Loucy (cell line): ENCODE data around the gene RPTOR.

Experiments
- H2AFZ ChIP-seq: fragments of 200-600 bp; sonication (generic); 2 replicates; pipeline ENCODE4 v1.6.0; 2016; ENCODE audit warnings: antibody characterized with exemption, mild to moderate bottlenecking, low read length, moderate library complexity
- H3F3A ChIP-seq: fragments of 200-600 bp; 2 replicates; pipeline ENCODE4 v1.6.0; 2016; ENCODE audit warnings: antibody characterized with exemption, low read depth, mild to moderate bottlenecking
- H3K27me3 ChIP-seq: fragments of 200-600 bp; sonication (generic); 2 replicates; pipeline ENCODE4 v1.6.1; 2014; ENCODE audit warnings: low read length, mild to moderate bottlenecking; ENCODE audit not compliant: insufficient read depth, poor library complexity, severe bottlenecking
- H3K36me3 ChIP-seq: fragments of 200-600 bp; sonication (generic); 2 replicates; pipeline ENCODE4 v1.6.1; 2016; ENCODE audit warnings: low read length; ENCODE audit not compliant: insufficient read depth
- H3K4me1 ChIP-seq: fragments of 200-600 bp; sonication (generic); 2 replicates; pipeline ENCODE4 v1.5.1; 2014; ENCODE audit warnings: low read length, mild to moderate bottlenecking; ENCODE audit not compliant: insufficient read depth, poor library complexity, severe bottlenecking
- H3K4me2 ChIP-seq: fragments of 200-600 bp; sonication (generic); 2 replicates; pipeline ENCODE4 v1.6.0; 2014; ENCODE audit warnings: antibody characterized with exemption, low read length, low read depth, mild to moderate bottlenecking; ENCODE audit not compliant: poor library complexity, severe bottlenecking
- H3K4me3 ChIP-seq: fragments of 200-600 bp; sonication (generic); 2 replicates; pipeline ENCODE4 v1.5.1; 2014; ENCODE audit warnings: low read length, mild to moderate bottlenecking, mixed read lengths; ENCODE audit not compliant: poor library complexity, severe bottlenecking
- H3K79me2 ChIP-seq: fragments of 200-600 bp; sonication (generic); 2 replicates; pipeline ENCODE4 v1.6.1; 2014; ENCODE audit warnings: low read length; ENCODE audit not compliant: insufficient read depth
- H3K9ac ChIP-seq: fragments of 200-600 bp; sonication (generic); 2 replicates; pipeline ENCODE4 v1.6.0; 2014; ENCODE audit warnings: mild to moderate bottlenecking, low read depth, low read length, moderate library complexity; ENCODE audit not compliant: poor library complexity, severe bottlenecking
- H3K9me2 ChIP-seq: fragments of 200-600 bp; sonication (generic); replicated peaks from 2 replicates; pipeline ENCODE4 v1.6.1; 2016; ENCODE audit warnings: low read depth, low read length, mixed read lengths
- H3K9me3 ChIP-seq: fragments of 200-600 bp; sonication (generic); 2 replicates; pipeline ENCODE4 v1.6.1; 2014; ENCODE audit warnings: mild to moderate bottlenecking, antibody characterized with exemption, low read length, low read depth; ENCODE audit not compliant: insufficient read depth
- H4K20me1 ChIP-seq: fragments of 200-600 bp; sonication (generic); 2 replicates; pipeline ENCODE4 v1.6.0; 2014; ENCODE audit warnings: antibody characterized with exemption, low read length, mild to moderate bottlenecking; ENCODE audit not compliant: insufficient read depth, poor library complexity, severe bottlenecking
- CTCF ChIP-seq: fragments of 200-600 bp; sonication (generic); conservative IDR thresholded peaks from 2 replicates; pipeline ENCODE4 v1.5.1; 2014; ENCODE audit warnings: mild to moderate bottlenecking, antibody characterized with exemption, low read length
- EZH2phosphoT487 ChIP-seq: fragments of 200-600 bp; IDR thresholded peaks from 2 replicates; pipeline ENCODE4 v1.6.1; 2018; ENCODE audit warnings: antibody characterized with exemption, mild to moderate bottlenecking, moderate library complexity, borderline replicate concordance

RPTOR gene

GRCh38 chr17:80849119-80849518, 304.5 kb downstream of the RPTOR start:
- Histone ChIP-seq H3K79me2 (no peaks in the 10 kb centered on the region), H2AFZ (no peak overlapping the region), H3K36me3 (peaks cover 27% of the 10 kb centered on the region; the same call in 1 of the 2 replicates), H3K27me3 (no peaks in the 10 kb centered on the region), H3F3A (no peaks in the 10 kb centered on the region), H3K4me1 (no peaks in the 10 kb centered on the region), H3K4me2 (no peak overlapping the region), H4K20me1 (no peaks in the 10 kb centered on the region), H3K9ac (no peak overlapping the region), H3K4me3 (no peak overlapping the region), H3K9me2 (no peaks in the 10 kb centered on the region), H3K9me3 (no peaks in the 10 kb centered on the region)
- TF ChIP-seq CTCF, result no peak
- no peak for TF ChIP-seq EZH2phosphoT487

GRCh38 chr17:80850109-80850508, 305.5 kb downstream of the RPTOR start:
- H3K4me2 ChIP-seq, result no peak overlapping the region
- H3K4me1 ChIP-seq, result no peaks in the 10 kb centered on the region
- H3K9me2 ChIP-seq, result no peaks in the 10 kb centered on the region
- no peak overlapping the region for H3K9ac ChIP-seq
- no peak overlapping the region for H2AFZ ChIP-seq
- TF ChIP-seq EZH2phosphoT487 (no peak), CTCF (no peak)
- no peaks in the 10 kb centered on the region for H3K9me3 ChIP-seq
- H3K36me3 ChIP-seq, result peaks cover 27% of the 10 kb centered on the region; the same call in 1 of the 2 replicates
- H3K27me3 ChIP-seq, result no peaks in the 10 kb centered on the region
- H3K4me3 ChIP-seq, result no peak overlapping the region
- H3K79me2 ChIP-seq, result no peaks in the 10 kb centered on the region
- no peaks in the 10 kb centered on the region for H4K20me1 ChIP-seq
- H3F3A ChIP-seq, result no peaks in the 10 kb centered on the region

- Histone ChIP-seq H2AFZ (no peak overlapping the region), H4K20me1 (no peaks in the 10 kb centered on the region), H3K4me2 (no peak overlapping the region), H3K4me1 (peaks cover under 1% of the 10 kb centered on the region), H3K79me2 (no peaks in the 10 kb centered on the region), H3K27me3 (no peaks in the 10 kb centered on the region), H3K9ac (no peak overlapping the region), H3F3A (no peaks in the 10 kb centered on the region), H3K9me2 (no peaks in the 10 kb centered on the region), H3K4me3 (no peak overlapping the region), H3K36me3 (peaks cover 33% of the 10 kb centered on the region; the same call in 1 of the 2 replicates), H3K9me3 (no peaks in the 10 kb centered on the region)
- TF ChIP-seq CTCF (no peak), EZH2phosphoT487 (no peak)
Observed at GRCh38 chr17:80850817-80851216, 306.2 kb downstream of the RPTOR start.
